Thyroid gland (tissue), 4 donors: ENCODE results near the gene RUNX2. TPM values are rescaled to one million over a fixed set of nuclear protein-coding genes. Genes with fewer than 3 reads are reported as not detected.

Experiments used
- DNase-seq, 2 donors: peaks; one replicate each; pipeline ENCODE4 v3.0.0-alpha.2; 2019
- H3K27ac ChIP-seq, 3 donors: fragments of 200-600 bp; sonication (generic); 1 replicate in 2 of 3; 2 replicates in 1 of 3; pipeline ENCODE4 v1.5.1; 2016 to 2019; ENCODE audit warnings: mild to moderate bottlenecking in 1 of 3, moderate library complexity in 1 of 3
- H3K27me3 ChIP-seq: fragments of 200-600 bp; sonication (generic); one replicate; pipeline ENCODE4 v1.5.1; 2019
- H3K36me3 ChIP-seq, 2 donors: fragments of 200-600 bp; sonication (generic); one replicate each; pipeline ENCODE4 v1.5.1; 2016 to 2019
- H3K4me1 ChIP-seq, 2 donors: fragments of 200-600 bp; sonication (generic); one replicate each; pipeline ENCODE4 v1.5.1; 2017 to 2019
- H3K4me3 ChIP-seq, 3 donors: fragments of 200-600 bp; sonication (generic); replicated peaks in 1 of 3; 1 replicate in 2 of 3; 2 replicates in 1 of 3; pipeline ENCODE4 v1.5.1; 2016; ENCODE audit warnings: mild to moderate bottlenecking in 1 of 3
- H3K9me3 ChIP-seq: fragments of 200-600 bp; sonication (generic); one replicate; pipeline ENCODE4 v1.5.1; 2017
- POLR2A ChIP-seq, 2 donors: fragments of 450-650 bp; IDR thresholded peaks; one replicate each; pipeline ENCODE4 v1.6.1; 2017; ENCODE audit warnings: antibody characterized with exemption in 2 of 2, mild to moderate bottlenecking in 2 of 2, moderate library complexity in 1 of 2
- WGBS, 2 donors: methylation state at CpG; one replicate each; pipeline ENCODE4 v1.1.5; 2017; 5-methylcytosine and 5-hydroxymethylcytosine counted together
- intact Hi-C: fragments of 100-400 bp; cut with DNase I; formaldehyde crosslinking; loops from one replicate; pipeline ENCODE4 v1.15.1; 2023
- total RNA-seq, 4 donors: library from RNA; depleted of rRNA; stranded (reverse); fragments of >200 nt; gene quantifications; one replicate each; pipeline ENCODE4 v1.2.3, GENCODE V29; 2016
- TF ChIP-seq, protein P1 (sequence below), 6 experiments: fragments of 200-600 bp in 3 of 6; fragments of 450-650 bp in 3 of 6; sonication (generic) in 3 of 6; IDR thresholded peaks; one replicate each; pipeline ENCODE4 v1.5.1; 2016 to 2019; ENCODE audit warnings: antibody characterized with exemption in 6 of 6, mild to moderate bottlenecking in 2 of 6, inconsistent platforms in 1 of 6, moderate library complexity in 1 of 6

Gene RUNX2
- total RNA-seq, 4 donors from 2014 or later: 1.6 to 4.2 (median 2.7) TPM

DNA sequence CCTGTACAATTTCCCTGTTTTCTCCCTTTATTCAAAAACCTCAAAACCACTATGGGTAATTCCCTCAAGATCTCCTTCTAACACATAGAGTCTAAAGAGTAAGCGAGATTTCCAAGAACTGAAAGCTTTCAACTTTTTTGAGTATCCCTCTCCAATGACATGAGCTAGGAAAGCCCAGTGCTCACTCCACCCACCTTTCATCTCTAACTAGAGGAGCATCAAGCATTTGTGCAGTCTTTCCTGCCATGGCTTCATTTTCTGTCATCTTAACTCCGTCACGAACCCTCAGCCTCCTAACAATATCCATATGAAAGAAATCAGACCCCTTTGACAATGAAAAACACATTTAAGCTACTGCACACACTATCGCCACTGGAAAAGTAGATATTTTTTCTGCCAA, 141.5 kb downstream of the RUNX2 start:
- Histone ChIP-seq H3K27me3 (no peaks in the 10 kb centered on the region), H3K27ac (no peak overlapping the region), H3K9me3 (no peaks in the 10 kb centered on the region), H3K4me3 (no peak overlapping the region), H3K36me3 (no peaks in the 10 kb centered on the region), H3K4me1 (no peaks in the 10 kb centered on the region)
- no peak for TF ChIP-seq POLR2A (IDR thresholded peaks at IDR 0.05)
- TF ChIP-seq, protein P1, sequence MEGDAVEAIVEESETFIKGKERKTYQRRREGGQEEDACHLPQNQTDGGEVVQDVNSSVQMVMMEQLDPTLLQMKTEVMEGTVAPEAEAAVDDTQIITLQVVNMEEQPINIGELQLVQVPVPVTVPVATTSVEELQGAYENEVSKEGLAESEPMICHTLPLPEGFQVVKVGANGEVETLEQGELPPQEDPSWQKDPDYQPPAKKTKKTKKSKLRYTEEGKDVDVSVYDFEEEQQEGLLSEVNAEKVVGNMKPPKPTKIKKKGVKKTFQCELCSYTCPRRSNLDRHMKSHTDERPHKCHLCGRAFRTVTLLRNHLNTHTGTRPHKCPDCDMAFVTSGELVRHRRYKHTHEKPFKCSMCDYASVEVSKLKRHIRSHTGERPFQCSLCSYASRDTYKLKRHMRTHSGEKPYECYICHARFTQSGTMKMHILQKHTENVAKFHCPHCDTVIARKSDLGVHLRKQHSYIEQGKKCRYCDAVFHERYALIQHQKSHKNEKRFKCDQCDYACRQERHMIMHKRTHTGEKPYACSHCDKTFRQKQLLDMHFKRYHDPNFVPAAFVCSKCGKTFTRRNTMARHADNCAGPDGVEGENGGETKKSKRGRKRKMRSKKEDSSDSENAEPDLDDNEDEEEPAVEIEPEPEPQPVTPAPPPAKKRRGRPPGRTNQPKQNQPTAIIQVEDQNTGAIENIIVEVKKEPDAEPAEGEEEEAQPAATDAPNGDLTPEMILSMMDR (IDR thresholded peaks at IDR 0.05): no peak
- 89 to 91% methylated on average over 4 of the region's 4 CpGs for WGBS, 2 donors
- intact Hi-C loops: no loop called here
- DNase-seq: no peak

DNA sequence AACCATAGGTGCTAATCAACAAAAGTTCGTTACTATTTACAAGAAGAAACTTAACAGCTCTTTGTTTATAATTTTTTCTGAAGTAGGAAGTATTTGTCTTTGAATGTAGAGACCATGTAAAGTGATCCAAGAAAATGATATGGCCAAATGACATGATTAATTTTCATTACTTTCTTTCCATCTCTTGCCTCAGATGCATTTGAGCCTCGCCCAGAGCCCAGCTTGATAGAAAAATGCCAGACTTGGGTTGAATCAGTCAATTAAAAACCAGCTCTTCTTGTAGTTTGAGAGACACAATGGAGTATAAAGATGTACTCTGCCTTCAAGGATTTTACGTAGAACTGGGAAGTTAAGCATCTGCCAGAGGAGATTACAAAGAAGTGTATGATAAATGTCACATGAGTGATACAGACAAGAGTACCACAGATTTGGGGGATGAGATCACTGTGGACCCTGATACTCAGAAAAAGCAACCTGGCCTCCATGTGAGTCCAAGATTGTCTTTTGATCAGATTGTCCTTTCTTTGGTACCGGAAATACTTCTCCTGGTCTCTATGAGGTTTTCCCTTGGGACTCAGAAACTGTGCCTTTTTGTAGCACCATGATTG, 142.1 kb downstream of the RUNX2 start:
- intact Hi-C loops: no loop called here
- no peak overlapping the region for H3K4me3 ChIP-seq
- 93 to 96% methylated on average over 4 of the region's 4 CpGs for WGBS, 2 donors

DNA sequence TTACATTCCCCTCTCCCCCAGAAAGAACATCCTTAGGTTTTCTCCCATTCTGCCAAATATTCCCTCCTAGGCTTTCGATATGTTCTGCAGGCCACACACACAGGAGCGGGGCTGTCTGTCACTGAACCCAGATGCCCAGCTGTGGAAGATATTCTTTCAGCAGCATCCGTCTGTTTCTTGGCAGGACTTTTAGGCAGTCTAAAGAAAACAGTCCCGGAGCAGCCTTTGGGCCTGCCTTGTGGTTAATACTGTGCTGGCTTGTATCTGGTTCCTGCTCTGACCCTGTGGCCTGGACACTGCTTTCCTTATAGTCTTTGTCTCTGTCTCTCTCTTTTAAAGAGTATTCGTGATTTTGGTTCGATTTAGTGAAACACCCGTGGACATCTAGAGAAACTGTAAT, 144.3 kb downstream of the RUNX2 start:
- intact Hi-C loops: no loop called here
- H3K27me3 ChIP-seq: no peaks in the 10 kb centered on the region
- DNase-seq: no peak
- no peak overlapping the region for H3K4me3 ChIP-seq
- H3K4me1 ChIP-seq: no peaks in the 10 kb centered on the region
- H3K27ac ChIP-seq: no peak overlapping the region
- H3K36me3 ChIP-seq: no peaks in the 10 kb centered on the region
- no peak for TF ChIP-seq POLR2A (IDR thresholded peaks at IDR 0.05)
- TF ChIP-seq, protein P1 (IDR thresholded peaks at IDR 0.05): no peak
- no peaks in the 10 kb centered on the region for H3K9me3 ChIP-seq
- 76 to 77% methylated on average over 7 of the region's 7 CpGs for WGBS, 2 donors

More for the DNA sequence above, 142.1 kb downstream of the RUNX2 start:
- no peaks in the 10 kb centered on the region for H3K27me3 ChIP-seq
- H3K27ac ChIP-seq: no peak overlapping the region
- no peak for TF ChIP-seq POLR2A (IDR thresholded peaks at IDR 0.05)
- TF ChIP-seq, protein P1 (IDR thresholded peaks at IDR 0.05): no peak
- DNase-seq: no peak
- no peaks in the 10 kb centered on the region for H3K4me1 ChIP-seq
- no peaks in the 10 kb centered on the region for H3K9me3 ChIP-seq
- H3K36me3 ChIP-seq: no peaks in the 10 kb centered on the region

DNA sequence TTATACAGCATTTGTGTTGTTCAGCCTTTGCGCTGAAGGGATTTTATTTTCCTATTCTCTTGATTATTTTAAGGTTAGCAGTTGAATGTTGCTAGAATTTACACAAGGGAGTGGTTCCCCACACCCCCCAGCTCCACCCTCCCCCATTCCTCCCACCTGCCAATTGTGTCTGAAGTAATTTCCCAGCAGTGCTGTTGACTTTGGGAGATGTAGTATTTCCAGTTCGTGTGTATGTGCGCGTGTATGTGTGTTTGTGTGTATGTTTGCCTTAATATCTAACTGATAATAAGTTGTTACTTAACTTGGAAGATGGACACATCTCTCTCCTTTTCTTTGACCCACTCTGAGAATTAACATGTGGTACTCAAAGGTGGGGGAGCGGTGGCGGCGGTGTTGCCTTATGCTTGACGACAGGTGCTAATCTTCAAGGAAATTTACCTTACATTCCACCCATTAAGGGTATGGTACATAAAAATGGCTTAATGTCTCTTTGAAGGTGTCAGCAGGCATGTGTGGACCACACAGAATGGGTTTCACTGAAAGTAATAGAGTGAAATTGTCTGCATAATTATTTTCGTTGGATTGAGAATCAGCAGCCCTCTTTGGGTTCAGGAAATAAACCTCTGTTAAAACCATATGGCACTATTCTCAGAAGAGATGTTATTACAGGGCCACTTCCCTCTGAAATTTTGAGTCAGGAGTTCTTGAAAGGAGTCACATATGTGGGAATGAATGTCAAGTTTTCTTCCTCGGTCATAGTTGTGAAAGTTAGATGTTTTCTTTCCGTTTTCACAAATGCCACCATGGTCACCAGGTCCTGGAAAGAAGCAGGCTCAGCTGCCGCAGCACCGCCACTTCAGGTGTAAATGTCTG, 145.2 kb downstream of the RUNX2 start:
- no peak overlapping the region for H3K4me3 ChIP-seq
- TF ChIP-seq, protein P1 (IDR thresholded peaks at IDR 0.05): no peak
- TF ChIP-seq POLR2A (IDR thresholded peaks at IDR 0.05): no peak
- no peak for DNase-seq
- H3K4me1 ChIP-seq: no peaks in the 10 kb centered on the region
- intact Hi-C loops: no loop called here
- no peaks in the 10 kb centered on the region for H3K9me3 ChIP-seq
- H3K27ac ChIP-seq: no peak overlapping the region
- no peaks in the 10 kb centered on the region for H3K27me3 ChIP-seq
- H3K36me3 ChIP-seq: no peaks in the 10 kb centered on the region
- 78 to 79% methylated on average over 13 of the region's 13 CpGs for WGBS, 2 donors

DNA sequence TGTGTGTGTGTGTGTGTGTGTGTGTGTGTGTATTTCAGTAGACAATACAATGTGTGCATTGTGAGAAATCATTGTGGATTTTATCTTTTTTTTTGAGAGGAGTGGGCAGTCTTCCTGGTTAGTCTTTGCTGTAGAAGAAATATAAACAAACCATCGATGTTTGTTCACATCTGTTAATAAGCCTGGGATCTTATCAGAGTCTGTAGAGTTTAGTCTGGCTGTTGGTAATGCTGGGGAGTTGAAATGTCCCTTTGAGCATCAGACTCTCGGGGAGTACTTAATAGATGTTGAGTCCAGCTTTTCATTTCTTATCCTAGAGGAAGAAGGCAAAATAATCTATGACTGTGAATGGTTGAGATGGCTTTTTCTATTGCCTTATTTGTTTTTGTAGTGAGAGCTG, 146.2 kb downstream of the RUNX2 start:
- no peak overlapping the region for H3K4me3 ChIP-seq
- H3K27ac ChIP-seq: no peak overlapping the region
- no peaks in the 10 kb centered on the region for H3K9me3 ChIP-seq
- TF ChIP-seq, protein P1 (IDR thresholded peaks at IDR 0.05): no peak
- no peak for TF ChIP-seq POLR2A (IDR thresholded peaks at IDR 0.05)
- H3K36me3 ChIP-seq: no peaks in the 10 kb centered on the region
- no peaks in the 10 kb centered on the region for H3K27me3 ChIP-seq
- H3K4me1 ChIP-seq: no peaks in the 10 kb centered on the region
- DNase-seq: no peak
- 62 to 69% methylated on average over 2 of the region's 2 CpGs for whole genome bisulfite sequencing, 2 donors
- intact Hi-C loops: no loop called here
